LNCaP clone FGC (cell line): ENCODE results near the gene CDX1.

Experiments
- DNase-seq: peaks from one replicate; pipeline ENCODE4 v3.0.0-alpha.2; 2011; ENCODE audit warnings: low read depth
- H3K4me3 ChIP-seq: 2 replicates; pipeline ENCODE4 v1.5.1; 2011; ENCODE audit warnings: mild to moderate bottlenecking, low read depth, low read length, control low read depth
- CTCF ChIP-seq: IDR thresholded peaks from 2 replicates; pipeline ENCODE4 v1.5.1; 2012; ENCODE audit warnings: mild to moderate bottlenecking; ENCODE audit not compliant: control insufficient read depth, insufficient read depth; ENCODE audit errors: extremely low read depth

CDX1 gene

GRCh38 chr5:150218693-150219035 is 52.1 kb downstream of the CDX1 start:
- no peak overlapping the region for H3K4me3 ChIP-seq
- no peak for DNase-seq
- no peak for TF ChIP-seq CTCF

GRCh38 chr5:150219142-150219541 is 52.6 kb downstream of the CDX1 start:
- TF ChIP-seq CTCF, result no peak
- no peak for DNase-seq
- no peak overlapping the region for H3K4me3 ChIP-seq

GRCh38 chr5:150219861-150220260 is 53.3 kb downstream of the CDX1 start:
- H3K4me3 ChIP-seq, result no peak overlapping the region
- DNase-seq, result no peak

GRCh38 chr5:150221471-150221870 is 54.9 kb downstream of the CDX1 start:
- TF ChIP-seq CTCF, result no peak
- no peak for DNase-seq
- H3K4me3 ChIP-seq, result no peak overlapping the region

More at GRCh38 chr5:150219861-150220260, 53.3 kb downstream of the CDX1 start:
- TF ChIP-seq CTCF, result no peak

GRCh38 chr5:150222906-150223305 is 56.3 kb downstream of the CDX1 start:
- H3K4me3 ChIP-seq, result no peak overlapping the region
- no peak for DNase-seq
- TF ChIP-seq CTCF, result no peak

GRCh38 chr5:150223474-150223873 is 56.9 kb downstream of the CDX1 start:
- DNase-seq, result no peak
- no peak overlapping the region for H3K4me3 ChIP-seq
- no peak for TF ChIP-seq CTCF

- DNase-seq, result no peak
- no peak overlapping the region for H3K4me3 ChIP-seq
- no peak for TF ChIP-seq CTCF
Observed at GRCh38 chr5:150224483-150225027, 58.0 kb downstream of the CDX1 start.
